ENCODE results near the gene CACNG6. TPM values are rescaled to one million over a fixed set of nuclear protein-coding genes. Genes with fewer than 3 reads are reported as not detected.

CACNG6 gene
- total and polyA plus RNA-seq, 2 donors (not counting 3 experiments of a cell fraction or from before 2014, with no cell fraction given) = 5.0 to 5.4 TPM

GRCh38 chr19:53980539-53981375 is 10.7 kb upstream of the CACNG6 start:
- dilution Hi-C loops (cut with MboI; ENCODE audit: extremely low pct_ligation_motif_present, low sequenced_read_pairs) (no loop called here), intact Hi-C loops (cut with micrococcal nuclease) (loop anchor here (1.0 to 5.0 kb wide), 4 partner anchors 40 to 137 kb away; partner anchors contain the start of genes MYADM, PRPF31 and TFPT)
- Histone ChIP-seq H3K4me2 (ENCODE audit: insufficient read depth, low read length) (peak overlapping the region; percentile 88), H3K79me2 (ENCODE audit: control insufficient read depth, insufficient read depth, low read length) (peaks cover 11% of the 10 kb centered on the region), H3K36me3 (ENCODE audit: control insufficient read depth in 2 of 2, extremely low read depth in 1 of 2, insufficient read depth in 2 of 2, low read length in 2 of 2) (no peaks in the 10 kb centered on the region), H3K27ac (ENCODE audit: insufficient read depth, low read depth, low read length) (peak overlapping the region; percentile 73), H4K20me1 (replicated peaks; ENCODE audit: control insufficient read depth, extremely low read depth, insufficient read depth, low read length) (no peaks in the 10 kb centered on the region), H2AFZ (ENCODE audit: low read depth, low read length) (peak overlapping the region; percentile 63), H3K9me1 (replicated peaks; ENCODE audit: control insufficient read depth, extremely low read depth, insufficient read depth, low read length) (no peaks in the 10 kb centered on the region), H3K4me3 (replicated peaks in 1 of 3; ENCODE audit: insufficient read depth in 1 of 3, low read depth in 1 of 3, low read length in 3 of 3) (peak overlapping the region; percentile 5 to 70 (median 60)), H3K9ac (replicated peaks; ENCODE audit: extremely low read depth, insufficient read depth, low read length) (peak overlapping the region; percentile 58), H3K4me1 (ENCODE audit: control insufficient read depth, extremely low read depth, insufficient read depth, low read length) (peaks cover 19% of the 10 kb centered on the region), H3K9me3 (replicated peaks; ENCODE audit: control insufficient read depth, insufficient read depth, low read length) (no peaks in the 10 kb centered on the region), H3K27me3 (ENCODE audit: control insufficient read depth in 2 of 2, insufficient read depth in 2 of 2, low read length in 2 of 2) (no peaks in the 10 kb centered on the region)
- no peak for TF ChIP-seq MYC (IDR thresholded peaks at IDR 0.05; ENCODE audit: low read depth, low read length)
- peak; percentile 39 for TF ChIP-seq GATA2 (IDR thresholded peaks at IDR 0.05; ENCODE audit: insufficient read depth, insufficient read length, low read depth, low read length)
- peak in 1 of 2 donors; percentile 10 for TF ChIP-seq CTCF (IDR thresholded peaks at IDR 0.05; ENCODE audit: extremely low read depth in 1 of 2, insufficient read depth in 1 of 2, low read depth in 1 of 2, low read length in 2 of 2)
- FAIRE-seq (no peak), DNase-seq (ENCODE audit: low read depth, low spot score) (peak; percentile 83)
- BruUV-seq (replicated peaks) = no TSS peak
- ChIA-PET CTCF (interaction anchor here (0.6 to 2.8 kb wide), 16 partner anchors 11 to 188 kb away, joined by 3 to 33 read pairs (median 5); partner anchors contain the start of genes CACNG6 and MYADM), POLR2A (interaction anchor here (0.8 to 1.3 kb wide), 5 partner anchors 11 to 113 kb away, joined by 3 to 7 read pairs (median 4); partner anchors contain the start of genes CACNG6 and MYADM)

Measured in endothelial cell of umbilical vein (primary cell).